Neuron (in vitro differentiated cells): ENCODE results near the gene CST7.

Experiments used
- H2AFZ ChIP-seq: one replicate; pipeline ENCODE4 v1.6.1; 2013; ENCODE audit warnings: low read depth, mild to moderate bottlenecking, inconsistent platforms, low read length, moderate library complexity
- H3K27me3 ChIP-seq: one replicate; pipeline ENCODE4 v1.6.1; 2013; ENCODE audit warnings: low read length; ENCODE audit not compliant: insufficient read depth
- H3K36me3 ChIP-seq: one replicate; pipeline ENCODE4 v1.6.1; 2013; ENCODE audit warnings: low read length; ENCODE audit not compliant: insufficient read depth
- H3K4me1 ChIP-seq: one replicate; pipeline ENCODE4 v1.6.1; 2013; ENCODE audit warnings: low read length; ENCODE audit not compliant: insufficient read depth
- H3K4me3 ChIP-seq: 2 replicates; pipeline ENCODE4 v1.5.1; 2013; ENCODE audit warnings: mild to moderate bottlenecking, low read length, moderate library complexity
- H3K9me3 ChIP-seq: one replicate; pipeline ENCODE4 v1.6.1; 2013; ENCODE audit warnings: low read length

The CST7 gene

DNA sequence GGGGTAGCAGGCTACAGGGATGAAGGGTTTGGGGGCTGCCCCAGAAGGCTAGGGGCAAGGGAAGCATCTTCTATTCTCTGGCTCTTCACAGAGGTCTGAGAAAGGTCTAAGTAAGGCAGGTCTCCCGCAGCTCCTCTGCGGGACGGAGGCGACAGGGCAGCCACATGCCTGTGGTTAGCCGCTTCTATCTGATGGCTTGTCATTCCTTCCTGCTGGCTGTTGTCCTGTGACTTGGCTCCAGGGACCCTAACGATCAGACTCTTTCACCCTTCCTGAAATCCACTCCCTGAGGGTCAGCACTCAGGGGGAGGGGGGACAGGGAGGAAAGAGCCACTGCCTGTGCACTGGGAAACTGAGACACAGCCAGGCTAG is 673 bp downstream of the CST7 start:
- no peaks in the 10 kb centered on the region for H3K9me3 ChIP-seq
- H3K4me3 ChIP-seq: no peak overlapping the region
- no peak overlapping the region for H2AFZ ChIP-seq
- H3K4me1 ChIP-seq: no peaks in the 10 kb centered on the region
- no peaks in the 10 kb centered on the region for H3K27me3 ChIP-seq
- H3K36me3 ChIP-seq: no peaks in the 10 kb centered on the region

DNA sequence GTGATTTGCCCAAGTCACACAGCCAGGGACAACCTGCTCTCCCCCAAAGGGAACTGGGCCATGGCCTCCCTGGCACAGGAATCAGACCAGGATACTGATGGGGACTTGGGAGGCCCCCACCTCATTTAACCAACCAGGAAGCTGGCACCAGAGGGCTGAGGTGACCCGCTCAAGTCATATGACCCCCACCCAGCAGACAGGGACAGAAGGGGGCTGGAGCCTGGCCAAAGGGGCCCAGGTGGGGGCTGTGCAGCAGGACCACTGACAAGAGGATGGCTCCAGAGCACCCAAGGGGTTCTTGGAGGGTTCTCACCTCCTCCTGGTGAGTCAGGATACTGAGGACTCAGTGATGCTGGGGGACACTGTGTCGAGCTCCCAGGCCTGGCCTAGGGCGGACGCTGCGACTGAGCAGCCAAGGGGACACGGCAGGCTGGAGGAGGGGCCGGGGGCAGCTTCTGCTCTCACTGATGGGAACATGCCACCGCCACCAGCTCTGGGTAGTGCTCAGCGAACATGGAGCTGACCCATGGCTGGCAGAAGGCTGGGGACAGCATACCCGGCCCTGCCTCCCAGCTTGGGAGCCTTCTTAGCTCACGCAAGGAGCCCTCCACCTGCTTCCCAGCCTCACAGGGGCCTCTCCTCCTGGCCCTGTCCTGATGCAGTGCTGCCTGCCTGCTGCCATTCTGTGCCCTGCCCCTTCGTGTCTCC is 1.2 kb downstream of the CST7 start:
- Histone ChIP-seq H3K27me3 (no peaks in the 10 kb centered on the region), H3K4me3 (no peak overlapping the region), H3K4me1 (no peaks in the 10 kb centered on the region), H3K9me3 (no peaks in the 10 kb centered on the region), H3K36me3 (no peaks in the 10 kb centered on the region), H2AFZ (no peak overlapping the region)

DNA sequence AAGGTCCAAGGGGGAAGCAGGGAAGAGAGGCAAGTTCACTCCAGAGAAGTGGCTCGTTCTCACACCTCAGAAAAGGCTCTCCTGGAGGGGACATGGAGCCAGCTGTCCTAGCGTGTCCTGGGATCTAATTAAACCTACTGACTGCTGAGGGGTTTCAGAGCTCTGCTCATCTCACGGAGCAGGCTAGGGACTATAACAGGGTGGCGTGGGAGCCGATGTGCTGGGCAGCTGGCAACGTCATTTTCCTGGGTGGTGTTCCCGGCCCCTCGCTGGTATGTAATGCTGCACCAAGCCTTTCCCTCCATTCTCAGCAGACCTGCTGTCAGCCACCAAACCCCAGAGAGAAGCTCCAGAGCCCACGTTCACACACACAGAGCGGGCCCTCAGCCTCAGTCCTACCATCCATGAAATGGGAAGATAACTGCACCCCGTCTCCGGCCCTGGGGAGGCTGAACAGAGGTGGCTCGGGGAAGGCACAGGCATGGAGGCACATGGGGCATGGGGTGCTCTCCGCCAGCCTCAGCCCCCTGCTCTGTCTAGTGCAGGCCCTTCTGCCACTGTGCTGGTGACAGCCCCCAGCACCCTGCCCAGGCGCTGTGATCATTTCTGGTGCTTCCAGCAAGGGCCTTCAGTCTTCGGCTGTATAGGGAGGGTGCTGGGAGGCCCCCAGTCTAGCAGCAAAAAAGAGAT is 1.9 kb downstream of the CST7 start:
- H3K4me1 ChIP-seq: no peaks in the 10 kb centered on the region

DNA sequence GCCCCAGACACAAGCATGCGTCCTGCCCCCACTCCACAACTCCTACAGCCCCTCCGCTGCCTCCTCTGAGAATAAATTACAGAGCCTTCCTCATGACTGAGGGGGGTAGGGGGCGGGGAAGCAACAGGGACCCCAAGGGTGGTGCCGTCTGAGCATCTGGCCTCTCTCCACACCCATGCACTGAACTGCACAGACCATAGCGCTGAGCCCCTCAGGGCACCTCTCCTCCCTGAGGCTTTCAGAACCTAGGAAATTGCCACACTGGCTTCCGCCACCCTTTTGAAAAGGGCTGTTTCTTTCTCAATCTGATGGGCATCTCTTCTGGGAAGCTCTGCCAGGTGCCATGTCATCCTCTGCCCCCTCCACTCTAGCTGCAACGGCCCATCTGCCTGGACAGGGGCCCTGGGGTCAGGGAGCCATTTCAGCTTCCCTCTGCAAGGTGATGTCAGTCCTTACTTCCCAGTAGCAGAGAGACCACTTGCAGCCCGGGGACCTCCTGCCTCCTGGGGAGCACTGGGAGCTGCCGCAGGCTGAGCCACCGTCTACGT is 2.5 kb downstream of the CST7 start:
- H3K9me3 ChIP-seq: no peaks in the 10 kb centered on the region
- H3K4me3 ChIP-seq: no peak overlapping the region
- H3K27me3 ChIP-seq: no peaks in the 10 kb centered on the region
- H3K4me1 ChIP-seq: no peaks in the 10 kb centered on the region
- H3K36me3 ChIP-seq: no peaks in the 10 kb centered on the region
- no peak overlapping the region for H2AFZ ChIP-seq

More for the DNA sequence above, 1.9 kb downstream of the CST7 start:
- Histone ChIP-seq H3K4me3 (no peak overlapping the region), H2AFZ (no peak overlapping the region), H3K9me3 (no peaks in the 10 kb centered on the region), H3K36me3 (no peaks in the 10 kb centered on the region), H3K27me3 (no peaks in the 10 kb centered on the region)

DNA sequence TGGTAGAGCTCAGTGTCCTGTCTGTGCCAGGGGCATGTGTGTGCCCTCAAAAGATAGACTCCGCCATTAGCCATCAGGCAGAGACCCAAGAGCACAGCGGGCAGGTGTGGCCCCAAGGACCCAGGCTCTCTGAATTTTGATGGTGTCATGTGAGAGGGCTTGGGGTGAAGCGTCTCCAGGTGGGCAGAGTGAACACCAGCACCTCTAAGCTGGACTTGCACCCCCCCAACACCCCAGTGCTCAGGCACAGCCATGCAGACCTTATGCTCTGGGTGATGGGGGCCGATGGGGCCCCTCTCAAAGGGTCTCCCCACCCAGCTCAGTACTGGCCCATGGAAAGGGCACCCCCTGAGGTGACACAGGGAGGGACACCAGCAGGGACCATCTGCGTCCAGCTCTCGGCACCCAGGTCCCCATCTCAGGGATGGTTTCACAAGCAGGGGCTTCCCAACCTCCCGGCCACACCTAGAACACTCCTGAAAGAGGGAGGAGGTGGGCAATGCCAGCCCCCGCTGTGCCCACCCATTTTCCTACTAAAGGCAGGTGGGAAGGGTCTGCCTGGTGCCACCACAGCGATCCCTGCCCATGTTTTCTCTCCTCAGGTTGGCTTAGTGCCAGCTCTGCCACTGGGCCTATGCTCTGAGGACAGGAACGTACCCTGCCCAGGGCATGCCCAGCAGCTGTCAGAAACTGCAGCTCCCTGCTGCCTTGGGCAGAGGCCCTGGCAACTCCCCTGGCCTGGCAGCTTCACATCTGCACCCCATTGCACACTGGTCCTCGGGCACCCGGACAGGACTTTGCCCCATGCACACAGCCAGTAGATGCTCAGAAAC is 3.5 kb downstream of the CST7 start:
- H3K36me3 ChIP-seq: no peaks in the 10 kb centered on the region
- H3K27me3 ChIP-seq: no peaks in the 10 kb centered on the region
- H3K4me3 ChIP-seq: no peak overlapping the region
- H3K9me3 ChIP-seq: no peaks in the 10 kb centered on the region
- no peaks in the 10 kb centered on the region for H3K4me1 ChIP-seq
- H2AFZ ChIP-seq: no peak overlapping the region

DNA sequence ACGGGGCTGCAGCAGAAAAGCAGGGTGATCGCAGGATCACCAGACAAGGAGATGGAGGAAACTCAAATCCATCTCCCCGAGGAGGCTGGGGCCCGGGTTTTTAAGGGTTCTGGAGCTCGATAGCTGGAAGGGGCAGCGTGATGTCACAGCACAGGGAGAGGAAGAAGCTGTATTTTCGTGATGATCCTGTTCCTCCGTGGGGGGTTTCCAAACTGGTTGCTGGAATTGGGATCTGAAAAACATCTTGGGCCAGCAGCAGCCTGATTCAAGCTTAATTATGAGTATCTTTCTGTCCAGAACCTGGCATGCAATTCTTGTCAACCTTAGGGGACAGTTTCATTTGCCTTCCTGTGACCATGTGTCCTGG is 4.1 kb downstream of the CST7 start:
- Histone ChIP-seq H3K4me3 (no peak overlapping the region), H3K4me1 (no peaks in the 10 kb centered on the region), H3K36me3 (no peaks in the 10 kb centered on the region), H3K9me3 (no peaks in the 10 kb centered on the region), H3K27me3 (no peaks in the 10 kb centered on the region), H2AFZ (no peak overlapping the region)

DNA sequence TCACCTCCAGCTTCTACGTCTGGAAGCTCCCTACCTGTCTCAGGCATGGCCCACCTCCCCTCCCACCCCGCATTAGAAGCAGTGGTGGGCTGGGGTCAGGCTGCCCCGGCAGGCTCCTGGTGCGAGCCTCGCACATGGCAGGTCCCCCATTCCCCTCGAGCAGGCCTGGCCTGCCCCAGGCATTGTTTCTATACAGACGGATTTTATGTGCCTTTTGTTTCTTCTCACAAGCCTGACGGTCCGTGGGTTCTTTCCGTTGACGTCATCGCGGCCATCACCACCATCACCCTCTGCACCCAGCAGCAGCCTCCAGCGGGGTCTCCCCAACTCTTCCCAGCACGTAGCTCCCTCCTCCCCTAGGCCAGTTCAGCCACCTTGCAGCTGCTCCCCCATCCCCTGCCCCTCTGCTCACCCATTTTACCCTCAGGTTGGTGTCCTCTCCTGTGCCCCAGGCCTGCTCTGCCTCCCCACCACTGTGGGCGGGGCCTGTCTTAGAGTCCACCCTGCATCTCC is 4.6 kb downstream of the CST7 start:
- H3K27me3 ChIP-seq: no peaks in the 10 kb centered on the region
- peaks cover 1% of the 10 kb centered on the region for H3K36me3 ChIP-seq
- no peaks in the 10 kb centered on the region for H3K4me1 ChIP-seq
- H3K4me3 ChIP-seq: no peak overlapping the region
- no peak overlapping the region for H2AFZ ChIP-seq
- no peaks in the 10 kb centered on the region for H3K9me3 ChIP-seq

DNA sequence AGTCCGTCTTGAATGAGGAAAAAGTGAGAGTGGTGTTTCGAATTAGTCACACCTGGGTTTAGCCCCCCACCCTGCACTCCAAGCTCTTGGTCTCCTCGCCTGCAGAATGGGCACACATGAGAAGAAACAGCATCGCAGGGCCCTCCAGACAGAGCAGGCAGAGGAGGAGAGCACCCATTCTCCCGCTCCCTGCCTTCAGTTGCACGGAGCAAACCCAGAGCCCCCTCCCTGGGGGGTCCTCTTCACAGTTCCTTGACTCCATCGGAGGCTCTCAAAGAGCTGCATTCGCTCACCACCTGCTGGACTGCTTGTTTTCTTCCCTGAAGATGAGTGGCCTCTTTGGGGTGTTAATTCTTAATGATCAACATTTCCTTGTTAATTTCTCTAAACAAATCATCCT is 5.1 kb downstream of the CST7 start:
- no peak overlapping the region for H2AFZ ChIP-seq
- no peak overlapping the region for H3K4me3 ChIP-seq
- H3K27me3 ChIP-seq: no peaks in the 10 kb centered on the region
- peaks cover 6% of the 10 kb centered on the region for H3K36me3 ChIP-seq
- H3K4me1 ChIP-seq: no peaks in the 10 kb centered on the region
- H3K9me3 ChIP-seq: no peaks in the 10 kb centered on the region

DNA sequence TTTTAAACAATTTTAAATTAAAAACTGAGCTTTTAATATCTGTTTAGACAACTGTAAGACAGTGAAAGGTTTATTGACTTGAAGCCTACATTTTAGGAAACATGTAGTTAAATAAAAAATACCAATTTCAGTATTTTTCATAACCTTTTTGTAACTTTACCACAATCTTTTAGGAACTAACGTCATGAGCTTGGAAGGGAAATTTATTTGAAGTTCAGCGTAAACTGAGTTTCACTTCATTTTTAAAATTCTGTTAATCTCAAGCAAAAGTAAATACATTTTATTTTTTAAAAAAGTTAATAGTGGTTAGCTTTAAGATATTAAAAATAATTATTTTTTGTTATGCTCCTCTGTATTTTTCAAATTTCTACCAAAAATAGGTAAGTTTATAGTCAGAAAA is 5.5 kb downstream of the CST7 start:
- no peak overlapping the region for H2AFZ ChIP-seq
- H3K4me3 ChIP-seq: no peak overlapping the region
- peaks cover 6% of the 10 kb centered on the region for H3K36me3 ChIP-seq
- no peaks in the 10 kb centered on the region for H3K4me1 ChIP-seq
- no peaks in the 10 kb centered on the region for H3K27me3 ChIP-seq
- no peaks in the 10 kb centered on the region for H3K9me3 ChIP-seq

DNA sequence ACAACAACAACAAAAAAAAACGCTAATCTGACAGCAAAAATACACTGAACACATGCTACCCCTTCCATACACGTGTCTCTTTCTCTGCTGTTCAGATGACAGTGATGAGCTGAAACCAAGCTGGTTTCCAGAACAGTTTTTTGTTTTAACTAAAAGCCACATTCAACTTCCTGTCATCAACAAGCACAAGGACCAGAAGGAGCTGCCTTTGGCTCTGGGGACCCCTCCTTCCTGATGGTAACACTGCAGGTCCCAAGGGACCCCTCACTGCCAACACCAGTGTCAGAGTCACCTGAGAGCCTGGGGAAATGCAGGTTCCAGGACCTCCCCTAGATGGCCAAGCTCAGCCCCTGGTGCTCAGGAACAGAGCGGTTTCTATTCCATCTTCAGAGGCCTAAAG is 6.0 kb downstream of the CST7 start:
- Histone ChIP-seq H3K4me3 (no peak overlapping the region), H3K27me3 (no peaks in the 10 kb centered on the region), H3K4me1 (no peaks in the 10 kb centered on the region), H3K9me3 (no peaks in the 10 kb centered on the region), H3K36me3 (peaks cover 9% of the 10 kb centered on the region), H2AFZ (no peak overlapping the region)

DNA sequence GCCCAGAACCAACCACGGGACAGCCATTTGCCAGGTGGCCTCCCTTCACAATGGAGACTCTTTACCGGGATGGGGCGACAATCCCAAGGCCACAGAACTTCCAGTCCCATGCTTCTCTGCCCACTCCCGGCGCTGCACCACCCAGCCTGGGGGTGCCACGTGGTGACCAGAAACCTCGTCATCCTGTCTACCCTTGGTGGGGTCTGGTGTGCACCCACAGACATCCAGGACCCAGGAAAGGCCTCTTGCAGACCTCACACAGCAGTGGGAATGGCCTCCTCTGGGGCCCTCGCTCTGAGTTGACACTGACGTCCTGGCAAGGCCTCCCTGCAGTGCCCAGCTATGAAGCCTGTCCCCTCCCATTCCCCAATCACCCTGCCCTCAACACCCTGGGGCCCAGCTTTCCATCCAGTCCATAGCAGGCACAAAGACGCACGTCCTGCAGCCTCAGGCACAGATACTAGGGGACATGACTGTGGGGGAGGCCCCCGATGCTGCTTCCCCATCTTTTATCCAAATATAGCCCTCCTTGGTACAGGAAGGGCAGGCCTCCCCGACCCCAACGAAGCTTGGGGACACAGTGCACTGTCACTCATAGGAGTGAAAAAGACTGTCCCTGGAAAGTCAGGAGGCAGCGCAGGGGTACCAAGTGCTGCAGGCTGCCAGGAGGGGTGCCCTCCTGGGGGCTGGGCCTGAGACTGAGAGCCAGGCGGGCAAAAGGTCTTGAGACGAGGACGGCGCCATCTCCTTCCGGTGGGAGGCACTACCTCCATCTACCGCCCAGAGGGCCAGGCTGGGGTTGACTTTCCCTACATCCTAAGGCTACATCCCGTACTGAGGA is 7.2 kb downstream of the CST7 start:
- H3K4me3 ChIP-seq: no peak overlapping the region

DNA sequence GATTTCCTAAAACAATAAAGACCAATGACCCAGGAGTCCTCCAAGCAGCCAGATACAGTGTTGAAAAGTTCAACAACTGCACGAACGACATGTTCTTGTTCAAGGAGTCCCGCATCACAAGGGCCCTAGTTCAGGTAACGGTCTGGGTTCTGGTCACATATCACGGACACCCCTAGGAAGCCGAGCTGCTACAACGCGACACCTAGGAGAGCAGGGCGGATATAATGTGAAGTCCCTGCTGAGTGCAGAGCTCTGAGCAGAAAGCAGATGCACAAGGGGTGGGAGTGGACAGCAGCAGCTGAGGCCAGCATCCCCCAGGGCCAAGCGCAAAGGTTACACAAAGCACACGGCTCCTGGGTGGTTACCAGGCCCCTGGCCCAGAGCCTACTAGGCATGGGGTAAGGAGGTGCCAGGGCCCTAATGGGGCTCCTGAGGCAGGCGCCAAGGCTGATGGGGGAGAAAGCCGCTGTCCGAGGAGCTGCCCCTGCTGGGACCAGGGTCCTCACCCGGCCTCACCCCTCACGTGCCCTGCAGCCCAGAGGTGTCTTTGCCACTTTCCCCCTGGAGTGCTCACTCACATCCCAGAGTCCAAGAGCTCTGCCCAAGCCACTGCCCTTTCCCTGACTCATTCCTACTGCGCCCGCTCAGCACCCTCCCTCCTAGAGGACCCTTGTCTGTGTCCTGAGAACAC is 8.4 kb downstream of the CST7 start:
- Histone ChIP-seq H3K4me3 (no peak overlapping the region), H3K4me1 (no peaks in the 10 kb centered on the region), H3K36me3 (peaks cover 27% of the 10 kb centered on the region), H2AFZ (no peak overlapping the region), H3K9me3 (no peaks in the 10 kb centered on the region), H3K27me3 (no peaks in the 10 kb centered on the region)

More for the DNA sequence above, 7.2 kb downstream of the CST7 start:
- no peak overlapping the region for H2AFZ ChIP-seq
- H3K27me3 ChIP-seq: no peaks in the 10 kb centered on the region
- no peaks in the 10 kb centered on the region for H3K4me1 ChIP-seq
- H3K9me3 ChIP-seq: no peaks in the 10 kb centered on the region
- H3K36me3 ChIP-seq: peaks cover 19% of the 10 kb centered on the region
